Activated CD8-positive, alpha-beta T cell treated with anti-CD3 and anti-CD28 coated beads, Interleukin-2, amount 10 ng/mL, durations not matched to agents 7 days and 5 days (primary cell): ENCODE results near the gene TMEM125. TPM values are rescaled to one million over a fixed set of nuclear protein-coding genes. Genes with fewer than 3 reads are reported as not detected.

Source experiments
- ATAC-seq: fragments of 150-1000 bp; cut with Tn5 transposase; one replicate; pipeline ENCODE4 v1.10.0; 2021; ENCODE audit warnings: moderate library complexity
- CTCF ChIA-PET: fragments of 350-600 bp; sonication (Branson Sonifier 250); formaldehyde crosslinking; loops from one replicate; lab custom pipeline; 2021; ENCODE audit warnings: antibody characterized with exemption; lab: Charles Lee
- POLR2A ChIA-PET: fragments of 350-600 bp; sonication (Branson Sonifier 250); formaldehyde crosslinking; loops from one replicate; lab custom pipeline; 2021; ENCODE audit warnings: antibody characterized with exemption; lab: Charles Lee
- DNase-seq: peaks from one replicate; pipeline ENCODE4 v3.0.0-alpha.2; 2020
- H3K27ac Mint-ChIP-seq: one replicate; pipeline ENCODE4 v1.8.0; 2021; ENCODE audit warnings: mild to moderate bottlenecking, mixed read lengths
- H3K27me3 Mint-ChIP-seq: one replicate; pipeline ENCODE4 v1.8.0; 2021; ENCODE audit warnings: low read depth, mixed read lengths
- H3K36me3 Mint-ChIP-seq: one replicate; pipeline ENCODE4 v1.8.0; 2021; ENCODE audit warnings: low read depth, mixed read lengths
- H3K4me1 Mint-ChIP-seq: one replicate; pipeline ENCODE4 v1.8.0; 2021; ENCODE audit warnings: low read depth, mixed read lengths
- H3K4me3 Mint-ChIP-seq: one replicate; pipeline ENCODE4 v1.8.0; 2021; ENCODE audit warnings: mild to moderate bottlenecking, mixed read lengths
- H3K9me3 Mint-ChIP-seq: one replicate; pipeline ENCODE4 v1.8.0; 2022; ENCODE audit warnings: mixed read lengths; ENCODE audit not compliant: insufficient read depth
- total RNA-seq, 2 experiments: library from RNA; stranded (reverse); gene quantifications; one replicate each; pipeline ENCODE4 v1.2.3, GENCODE V29; 2021

TMEM125 gene
- total RNA-seq, 2 experiments from 2014 or later = not detected

DNA sequence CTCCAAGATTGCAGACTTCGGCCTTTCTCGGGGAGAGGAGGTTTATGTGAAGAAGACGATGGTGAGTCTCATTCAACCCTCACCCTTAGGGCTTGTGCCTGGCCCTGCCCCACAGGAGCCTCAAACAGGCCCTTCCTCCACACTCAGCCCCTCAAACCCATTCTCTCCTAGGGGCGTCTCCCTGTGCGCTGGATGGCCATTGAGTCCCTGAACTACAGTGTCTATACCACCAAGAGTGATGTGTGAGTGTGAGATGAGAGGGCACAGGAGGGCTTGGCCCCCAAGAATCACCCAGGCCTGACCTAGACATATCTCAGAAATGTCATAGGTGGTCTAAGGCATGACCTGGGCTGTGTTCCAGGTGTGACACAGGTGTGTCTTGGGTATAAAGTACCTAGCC is 49.5 kb downstream of the TMEM125 start:
- no peaks in the 10 kb centered on the region for H3K9me3 Mint-ChIP-seq
- no peak for ATAC-seq
- POLR2A ChIA-PET = no interaction called here
- H3K36me3 Mint-ChIP-seq = no peaks in the 10 kb centered on the region
- CTCF ChIA-PET = no interaction called here
- H3K4me3 Mint-ChIP-seq = no peak overlapping the region
- H3K4me1 Mint-ChIP-seq = no peaks in the 10 kb centered on the region
- no peak for DNase-seq
- no peak overlapping the region for H3K27ac Mint-ChIP-seq
- no peaks in the 10 kb centered on the region for H3K27me3 Mint-ChIP-seq

DNA sequence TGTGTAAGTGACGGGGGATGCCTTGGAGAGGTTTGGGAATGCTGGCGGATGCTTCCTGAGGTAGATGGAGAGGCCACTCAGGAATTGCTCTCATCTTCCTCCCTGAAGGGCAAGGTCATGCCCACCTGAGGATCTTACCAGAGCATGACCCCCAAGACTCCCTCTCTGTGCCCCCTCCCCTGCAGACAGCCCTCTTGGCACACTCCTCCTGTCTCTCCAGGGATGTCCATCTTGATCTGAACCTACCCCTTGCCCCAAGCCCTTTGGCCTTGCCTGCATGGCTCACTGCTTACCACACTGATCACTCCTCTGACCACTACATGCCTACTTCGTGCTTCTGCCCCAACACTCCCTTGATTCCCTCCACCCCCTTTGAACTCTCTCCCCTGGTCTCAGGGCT is 50.0 kb downstream of the TMEM125 start:
- CTCF ChIA-PET = no interaction called here
- H3K9me3 Mint-ChIP-seq = peaks cover 3% of the 10 kb centered on the region
- ATAC-seq = no peak

GRCh38 chr1:43321331-43321891 is 51.6 kb downstream of the TMEM125 start:
- ChIA-PET POLR2A (no interaction called here), CTCF (no interaction called here)
- H3K36me3 Mint-ChIP-seq = peaks cover 6% of the 10 kb centered on the region
- H3K4me1 Mint-ChIP-seq = peaks cover 3% of the 10 kb centered on the region
- H3K4me3 Mint-ChIP-seq = no peak overlapping the region
- DNase-seq = no peak
- H3K27me3 Mint-ChIP-seq = no peaks in the 10 kb centered on the region
- no peak for ATAC-seq
- H3K27ac Mint-ChIP-seq = no peak overlapping the region
- H3K9me3 Mint-ChIP-seq = peaks cover 15% of the 10 kb centered on the region

More for the DNA sequence above, 50.0 kb downstream of the TMEM125 start:
- Mint-ChIP-seq H3K36me3 (peaks cover 2% of the 10 kb centered on the region), H3K4me1 (peaks cover 3% of the 10 kb centered on the region), H3K4me3 (no peak overlapping the region), H3K27me3 (no peaks in the 10 kb centered on the region), H3K27ac (no peak overlapping the region)
- DNase-seq = no peak
- POLR2A ChIA-PET = no interaction called here

DNA sequence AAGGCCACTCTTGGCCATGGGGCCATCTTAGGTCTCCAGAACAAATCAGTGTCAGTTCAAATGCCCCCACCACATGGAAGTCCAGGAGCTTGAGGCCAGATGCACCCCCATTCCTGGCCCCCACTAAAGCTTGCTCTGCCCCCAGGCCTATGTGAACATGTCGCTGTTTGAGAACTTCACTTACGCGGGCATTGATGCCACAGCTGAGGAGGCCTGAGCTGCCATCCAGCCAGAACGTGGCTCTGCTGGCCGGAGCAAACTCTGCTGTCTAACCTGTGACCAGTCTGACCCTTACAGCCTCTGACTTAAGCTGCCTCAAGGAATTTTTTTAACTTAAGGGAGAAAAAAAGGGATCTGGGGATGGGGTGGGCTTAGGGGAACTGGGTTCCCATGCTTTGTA is 52.7 kb downstream of the TMEM125 start:
- CTCF ChIA-PET = no interaction called here
- H3K4me1 Mint-ChIP-seq = peaks cover 3% of the 10 kb centered on the region
- H3K27me3 Mint-ChIP-seq = no peaks in the 10 kb centered on the region
- DNase-seq (no peak), ATAC-seq (no peak)
- no peak overlapping the region for H3K27ac Mint-ChIP-seq
- no peak overlapping the region for H3K4me3 Mint-ChIP-seq
- H3K9me3 Mint-ChIP-seq = peaks cover 17% of the 10 kb centered on the region
- H3K36me3 Mint-ChIP-seq = peaks cover 6% of the 10 kb centered on the region
- POLR2A ChIA-PET = no interaction called here

Other genes with a start within 250 kb of the TMEM125 start
- 10 to 100 TPM; 58.8 to 59.0 TPM for gene EBNA1BP2, start 97.7 kb upstream of the TMEM125 start, total RNA-seq
- not detected for gene CFAP57, start 97.7 kb upstream of the TMEM125 start, total RNA-seq
- gene C1orf210, start 15.6 kb downstream of the TMEM125 start, total RNA-seq = not detected
- gene TIE1, start 31.0 kb downstream of the TMEM125 start, total RNA-seq = 1 to 10 TPM in 1 of 2 experiments, under 1 TPM in 1; 0.53 to 1.3 TPM
- not detected for gene MPL, start 67.8 kb downstream of the TMEM125 start, total RNA-seq
- gene CDC20, start 89.0 kb downstream of the TMEM125 start, total RNA-seq = 100 to 1,000 TPM; 214 to 232 TPM
- 10 to 100 TPM; 69.6 to 71.0 TPM for gene ELOVL1, start 98.0 kb downstream of the TMEM125 start, total RNA-seq
- gene MED8, start 119.8 kb downstream of the TMEM125 start, total RNA-seq = 10 to 100 TPM; 33.1 to 35.1 TPM
- 10 to 100 TPM; 57.2 to 58.3 TPM for gene SZT2, start 119.9 kb downstream of the TMEM125 start, total RNA-seq
- 1 to 10 TPM; 8.4 to 9.5 TPM for gene HYI, start 183.9 kb downstream of the TMEM125 start, total RNA-seq